GM12875 (cell line): ENCODE measurements around the gene MRRF.
"Not testable (repeated sequence)": the region's sequence is repeated elsewhere in the genome, so short reads cannot be mapped to it uniquely, and the experiment has no call there.

Experiments
- H3K4me3 ChIP-seq: one replicate; pipeline ENCODE4 v1.5.1; 2011; ENCODE audit warnings: low read depth, low read length, control low read depth
- CTCF ChIP-seq: IDR thresholded peaks from 2 replicates; pipeline ENCODE4 v1.5.1; 2011; ENCODE audit warnings: low read depth, mild to moderate bottlenecking, control low read depth, inconsistent platforms, low read length, moderate library complexity, borderline replicate concordance; ENCODE audit not compliant: insufficient read depth

MRRF gene

GRCh38 chr9:122355336-122355875 is 90.7 kb downstream of the MRRF start:
- H3K4me3 ChIP-seq: no peak overlapping the region
- TF ChIP-seq CTCF: no peak

- H3K4me3 ChIP-seq: no peak overlapping the region
- peak; percentile 52; the same call in 1 of the 2 replicates for TF ChIP-seq CTCF
Observed at GRCh38 chr9:122356627-122357026, 91.9 kb downstream of the MRRF start.

GRCh38 chr9:122360891-122361290 is 96.2 kb downstream of the MRRF start:
- TF ChIP-seq CTCF: no peak
- H3K4me3 ChIP-seq: no peak overlapping the region

GRCh38 chr9:122363131-122363530 is 98.4 kb downstream of the MRRF start:
- H3K4me3 ChIP-seq: not testable (repeated sequence)

- no peak overlapping the region for H3K4me3 ChIP-seq
- TF ChIP-seq CTCF: no peak
Observed at GRCh38 chr9:122364117-122364782, 99.6 kb downstream of the MRRF start.

GRCh38 chr9:122364783-122365150 is 100.1 kb downstream of the MRRF start:
- H3K4me3 ChIP-seq: no peak overlapping the region
- TF ChIP-seq CTCF: no peak

- no peak overlapping the region for H3K4me3 ChIP-seq
- TF ChIP-seq CTCF: no peak
Observed at GRCh38 chr9:122366074-122366660, 101.5 kb downstream of the MRRF start.
